Naive B cell (primary cell): ENCODE data around the gene UCK2. TPM values are rescaled to one million over a fixed set of nuclear protein-coding genes. Genes with fewer than 3 reads are reported as not detected.

Experiments used
- ATAC-seq, 2 donors: fragments of 150-1000 bp; cut with Tn5 transposase; 2 replicates each; pipeline ENCODE4 v1.10.0; 2021; ENCODE audit warnings: low read depth in 2 of 2, mild to moderate bottlenecking in 2 of 2, moderate library complexity in 2 of 2
- DNase-seq: peaks from one replicate; pipeline ENCODE4 v3.0.0; 2022
- H3K27ac Mint-ChIP-seq, 6 donors: one replicate each; pipeline ENCODE4 v1.8.0; 2020 to 2022; ENCODE audit warnings: mild to moderate bottlenecking in 6 of 6, mixed read lengths in 6 of 6, moderate library complexity in 5 of 6, inconsistent platforms in 2 of 6
- H3K27me3 Mint-ChIP-seq, 3 donors: one replicate each; pipeline ENCODE4 v1.8.0; 2021 to 2022; ENCODE audit warnings: mixed read lengths in 3 of 3, mild to moderate bottlenecking in 1 of 3
- H3K36me3 Mint-ChIP-seq, 2 donors: one replicate each; pipeline ENCODE4 v1.8.0; 2020 to 2022; ENCODE audit warnings: mixed read lengths in 2 of 2, inconsistent platforms in 1 of 2, mild to moderate bottlenecking in 1 of 2
- H3K4me1 Mint-ChIP-seq, 3 donors: one replicate each; pipeline ENCODE4 v1.8.0; 2020 to 2022; ENCODE audit warnings: mixed read lengths in 3 of 3, inconsistent platforms in 1 of 3, mild to moderate bottlenecking in 1 of 3, moderate library complexity in 1 of 3
- H3K4me3 Mint-ChIP-seq, 8 donors: one replicate each; pipeline ENCODE4 v1.8.0; 2020 to 2022; ENCODE audit warnings: mild to moderate bottlenecking in 8 of 8, mixed read lengths in 8 of 8, moderate library complexity in 8 of 8, inconsistent platforms in 2 of 8
- H3K9me3 Mint-ChIP-seq, 7 donors: one replicate each; pipeline ENCODE4 v1.8.0; 2020 to 2022; ENCODE audit warnings: mixed read lengths in 7 of 7, mild to moderate bottlenecking in 5 of 7, inconsistent platforms in 2 of 7, moderate library complexity in 1 of 7
- polyA plus RNA-seq, 6 donors: library from polyadenylated mRNA; unstranded; fragments of 300-500 nt; fragmentation: Illumina TruSeq; gene quantifications; one replicate each; pipeline ENCODE4 v1.2.3, GENCODE V29; 2021; ENCODE audit warnings: low read depth in 6 of 6

The UCK2 gene
- polyA plus RNA-seq, 6 donors from 2014 or later = 4.9 to 10.7 (median 7.7) TPM

- Mint-ChIP-seq H3K4me1 (no peaks in the 10 kb centered on the region), H3K27me3 (peaks cover 30 to 40% (median 38%) of the 10 kb centered on the region in 3 donors), H3K4me3 (no peak overlapping the region), H3K27ac (no peak overlapping the region), H3K36me3 (no peaks in the 10 kb centered on the region), H3K9me3 (no peaks in the 10 kb centered on the region)
- no peak for DNase-seq
- no peak for ATAC-seq
Observed at GRCh38 chr1:165933446-165934170, 106.2 kb downstream of the UCK2 start.

GRCh38 chr1:165936542-165936941 lies 109.1 kb downstream of the UCK2 start:
- H3K4me1 Mint-ChIP-seq = no peaks in the 10 kb centered on the region
- no peak overlapping the region for H3K4me3 Mint-ChIP-seq
- H3K9me3 Mint-ChIP-seq = no peaks in the 10 kb centered on the region
- DNase-seq = no peak
- H3K27me3 Mint-ChIP-seq = peaks cover 33 to 52% (median 45%) of the 10 kb centered on the region in 3 donors
- ATAC-seq = no peak
- H3K27ac Mint-ChIP-seq = no peak overlapping the region
- H3K36me3 Mint-ChIP-seq = no peaks in the 10 kb centered on the region

GRCh38 chr1:165937829-165938228 lies 110.4 kb downstream of the UCK2 start:
- Mint-ChIP-seq H3K4me3 (no peak overlapping the region), H3K9me3 (no peaks in the 10 kb centered on the region), H3K4me1 (no peaks in the 10 kb centered on the region), H3K27ac (peak overlapping the region in 1 of 6 donors; percentile 28), H3K27me3 (peaks cover 28 to 49% (median 49%) of the 10 kb centered on the region in 3 donors), H3K36me3 (no peaks in the 10 kb centered on the region)
- ATAC-seq (no peak), DNase-seq (no peak)

GRCh38 chr1:165938844-165939243 lies 111.4 kb downstream of the UCK2 start:
- DNase-seq (no peak), ATAC-seq (no peak)
- Mint-ChIP-seq H3K27ac (no peak overlapping the region), H3K36me3 (no peaks in the 10 kb centered on the region), H3K4me3 (no peak overlapping the region), H3K4me1 (no peaks in the 10 kb centered on the region), H3K9me3 (no peaks in the 10 kb centered on the region), H3K27me3 (peaks cover 34 to 58% (median 52%) of the 10 kb centered on the region in 3 donors)

- no peaks in the 10 kb centered on the region for H3K9me3 Mint-ChIP-seq
- no peak overlapping the region for H3K27ac Mint-ChIP-seq
- H3K4me3 Mint-ChIP-seq = no peak overlapping the region
- no peaks in the 10 kb centered on the region for H3K4me1 Mint-ChIP-seq
- peaks cover 27 to 51% (median 39%) of the 10 kb centered on the region in 3 donors for H3K27me3 Mint-ChIP-seq
- H3K36me3 Mint-ChIP-seq = no peaks in the 10 kb centered on the region
- DNase-seq (no peak), ATAC-seq (no peak)
Observed at GRCh38 chr1:165941531-165941930, 114.1 kb downstream of the UCK2 start.

- no peaks in the 10 kb centered on the region for H3K36me3 Mint-ChIP-seq
- DNase-seq = no peak
- ATAC-seq = no peak
- no peaks in the 10 kb centered on the region for H3K4me1 Mint-ChIP-seq
- H3K4me3 Mint-ChIP-seq = no peak overlapping the region
- H3K27me3 Mint-ChIP-seq = peaks cover 23 to 46% (median 39%) of the 10 kb centered on the region in 3 donors
- no peak overlapping the region for H3K27ac Mint-ChIP-seq
- no peaks in the 10 kb centered on the region for H3K9me3 Mint-ChIP-seq
Observed at GRCh38 chr1:165942062-165942461, 114.6 kb downstream of the UCK2 start.

GRCh38 chr1:165942927-165943597 lies 115.6 kb downstream of the UCK2 start:
- Mint-ChIP-seq H3K27ac (no peak overlapping the region), H3K4me3 (peak overlapping the region in 1 of 8 donors; percentile 23)

GRCh38 chr1:165945911-165946310 lies 118.5 kb downstream of the UCK2 start:
- Mint-ChIP-seq H3K27ac (no peak overlapping the region), H3K36me3 (no peaks in the 10 kb centered on the region), H3K4me1 (no peaks in the 10 kb centered on the region), H3K9me3 (peaks cover 0 to 1% (median 0%) of the 10 kb centered on the region in 7 donors), H3K4me3 (no peak overlapping the region), H3K27me3 (peaks cover 13 to 49% (median 37%) of the 10 kb centered on the region in 3 donors)
- DNase-seq = no peak
- no peak for ATAC-seq

More at GRCh38 chr1:165942927-165943597, 115.6 kb downstream of the UCK2 start:
- Mint-ChIP-seq H3K27me3 (peaks cover 20 to 49% (median 48%) of the 10 kb centered on the region in 3 donors), H3K4me1 (no peaks in the 10 kb centered on the region), H3K36me3 (no peaks in the 10 kb centered on the region), H3K9me3 (no peaks in the 10 kb centered on the region)
- no peak for ATAC-seq
- no peak for DNase-seq

- Mint-ChIP-seq H3K27ac (no peak overlapping the region), H3K4me1 (no peaks in the 10 kb centered on the region), H3K4me3 (no peak overlapping the region), H3K9me3 (peaks cover 0 to 1% (median 0%) of the 10 kb centered on the region in 7 donors), H3K36me3 (no peaks in the 10 kb centered on the region), H3K27me3 (peaks cover 15 to 39% (median 32%) of the 10 kb centered on the region in 3 donors)
- DNase-seq (no peak), ATAC-seq (no peak)
Observed at GRCh38 chr1:165947797-165948455, 120.5 kb downstream of the UCK2 start.

GRCh38 chr1:165949335-165950130 lies 122.1 kb downstream of the UCK2 start:
- no peaks in the 10 kb centered on the region for H3K4me1 Mint-ChIP-seq
- H3K27ac Mint-ChIP-seq = no peak overlapping the region
- peaks cover 12 to 35% (median 23%) of the 10 kb centered on the region in 3 donors for H3K27me3 Mint-ChIP-seq
- ATAC-seq (no peak), DNase-seq (no peak)
- H3K36me3 Mint-ChIP-seq = no peaks in the 10 kb centered on the region
- H3K4me3 Mint-ChIP-seq = no peak overlapping the region
- H3K9me3 Mint-ChIP-seq = peaks cover 0 to 1% (median 0%) of the 10 kb centered on the region in 7 donors

- Mint-ChIP-seq H3K27me3 (peaks cover 12 to 24% (median 13%) of the 10 kb centered on the region in 3 donors), H3K27ac (no peak overlapping the region), H3K4me1 (no peaks in the 10 kb centered on the region), H3K4me3 (no peak overlapping the region), H3K36me3 (no peaks in the 10 kb centered on the region), H3K9me3 (peaks cover 0 to 2% (median 0%) of the 10 kb centered on the region in 7 donors)
- ATAC-seq (no peak), DNase-seq (no peak)
Observed at GRCh38 chr1:165954940-165955339, 127.5 kb downstream of the UCK2 start.

GRCh38 chr1:165958306-165958705 lies 130.9 kb downstream of the UCK2 start:
- Mint-ChIP-seq H3K27me3 (peaks cover 11 to 18% (median 14%) of the 10 kb centered on the region in 3 donors), H3K4me1 (no peaks in the 10 kb centered on the region), H3K27ac (no peak overlapping the region), H3K9me3 (peaks cover 0 to 2% (median 0%) of the 10 kb centered on the region in 7 donors), H3K36me3 (no peaks in the 10 kb centered on the region), H3K4me3 (peak overlapping the region in 1 of 8 donors; percentile 7)
- ATAC-seq (no peak), DNase-seq (no peak)

GRCh38 chr1:165960136-165960535 lies 132.7 kb downstream of the UCK2 start:
- H3K9me3 Mint-ChIP-seq = peaks cover 0 to 2% (median 0%) of the 10 kb centered on the region in 7 donors
- ATAC-seq (no peak), DNase-seq (no peak)
- no peaks in the 10 kb centered on the region for H3K4me1 Mint-ChIP-seq
- no peak overlapping the region for H3K27ac Mint-ChIP-seq
- peaks cover 11 to 18% (median 14%) of the 10 kb centered on the region in 3 donors for H3K27me3 Mint-ChIP-seq
- no peak overlapping the region for H3K4me3 Mint-ChIP-seq
- no peaks in the 10 kb centered on the region for H3K36me3 Mint-ChIP-seq
